Right lobe of liver (tissue), 4 donors: ENCODE results near the gene REPIN1.

Experiments
- CTCF ChIP-seq, 4 donors: fragments of 200-600 bp in 3 of 4; fragments of 450-650 bp in 1 of 4; IDR thresholded peaks; one replicate each; pipeline versions ENCODE4 v1.5.1 to v1.8.0; 2016 to 2022; ENCODE audit warnings: antibody characterized with exemption in 4 of 4, mild to moderate bottlenecking in 2 of 4
- POLR2A ChIP-seq: fragments of 450-650 bp; IDR thresholded peaks from one replicate; pipeline ENCODE4 v1.6.1; 2017; ENCODE audit warnings: antibody characterized with exemption, mild to moderate bottlenecking
- donor health status: DM: no; HTN: no; CAD: no.
- donor health status: DM: no; HTN: no; CAD: no.
- donor health status: DM: no; HTN: yes; CAD: no.

GRCh38 chr7:150412518-150413488 lies 44.2 kb downstream of the REPIN1 start:
- no peak for TF ChIP-seq CTCF (IDR thresholded peaks at IDR 0.05)
- TF ChIP-seq POLR2A: no peak
